SK-N-MC (cell line): ENCODE data around the gene DSCAML1.
"Not testable (repeated sequence)": the region's sequence is repeated elsewhere in the genome, so short reads cannot be mapped to it uniquely, and the experiment has no call there.

Source experiments
- DNase-seq: peaks from one replicate; pipeline ENCODE4 v3.0.0-alpha.2; 2011; ENCODE audit warnings: low read depth, low spot score
- H3K27ac ChIP-seq: fragments of 200-600 bp; sonication (generic); 2 replicates; pipeline ENCODE4 v1.5.1; 2016; ENCODE audit warnings: mixed run types
- H3K36me3 ChIP-seq: fragments of 200-600 bp; sonication (generic); 2 replicates; pipeline ENCODE4 v1.6.1; 2017; ENCODE audit warnings: antibody characterized with exemption, low read length, mixed read lengths; ENCODE audit not compliant: insufficient read depth
- H3K4me3 ChIP-seq: fragments of 200-600 bp; sonication (generic); 2 replicates; pipeline ENCODE4 v1.5.1; 2016
- H3K9ac ChIP-seq: fragments of 200-600 bp; sonication (generic); 2 replicates; pipeline ENCODE4 v1.8.0; 2017; ENCODE audit warnings: mixed run types, mixed read lengths; ENCODE audit not compliant: insufficient read length
- H3K9me3 ChIP-seq: fragments of 200-600 bp; sonication (generic); 2 replicates; pipeline ENCODE4 v1.6.1; 2017; ENCODE audit warnings: low read depth, mild to moderate bottlenecking, antibody characterized with exemption, low read length, moderate library complexity, mixed read lengths
- EZH2 ChIP-seq: fragments of 200-600 bp; sonication (generic); IDR thresholded peaks from one replicate; pipeline ENCODE4 v1.6.1; 2017; ENCODE audit warnings: antibody characterized with exemption
- FOXP2 ChIP-seq: optimal IDR thresholded peaks from 2 replicates; pipeline ENCODE3; 2011; ENCODE audit warnings: mild to moderate bottlenecking, moderate library complexity; ENCODE audit not compliant: insufficient read depth; ENCODE audit errors: extremely low read length, control extremely low read depth
- POLR2AphosphoS5 ChIP-seq: IDR thresholded peaks from 2 replicates; pipeline ENCODE4 v1.6.1; 2012; ENCODE audit warnings: mild to moderate bottlenecking, low read depth, low read length, borderline replicate concordance

DSCAML1 gene

DNA sequence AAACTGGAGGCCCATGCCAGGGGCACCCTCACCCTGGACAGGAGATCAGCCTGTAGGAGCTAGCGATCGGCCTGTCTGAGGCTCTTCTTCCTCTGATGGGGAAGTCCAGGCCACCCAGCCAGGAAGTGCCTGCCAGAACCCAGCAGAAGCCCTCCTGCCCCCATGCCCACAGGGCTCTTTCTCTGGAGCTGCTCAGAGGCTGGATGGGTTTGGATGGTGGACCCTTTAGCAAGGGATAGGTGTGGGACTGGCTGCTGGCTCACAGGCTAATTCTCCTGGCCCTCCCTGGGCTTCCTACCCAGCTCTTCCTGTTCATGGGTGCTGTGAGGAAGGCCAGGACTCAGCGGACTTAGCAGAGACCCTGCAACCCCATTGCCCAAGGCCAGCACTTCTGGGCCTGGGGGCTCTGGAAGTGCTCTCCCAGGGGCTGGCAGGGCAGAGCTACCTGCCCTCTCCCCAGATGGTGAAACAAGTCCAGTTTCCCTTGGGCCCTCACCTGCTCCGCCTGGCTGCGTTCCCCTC, 19.9 kb upstream of the DSCAML1 start:
- H3K9ac ChIP-seq, result peak overlapping the region; percentile 28
- no peak for TF ChIP-seq POLR2AphosphoS5
- TF ChIP-seq FOXP2, result no peak
- TF ChIP-seq EZH2, result no peak
- no peaks in the 10 kb centered on the region for H3K36me3 ChIP-seq
- DNase-seq, result no peak
- no peaks in the 10 kb centered on the region for H3K9me3 ChIP-seq
- peak overlapping the region; percentile 72 for H3K4me3 ChIP-seq
- H3K27ac ChIP-seq, result 0 out of 2 replicates have a peak overlapping the region, but pooled peaks have one; percentile 37

- Histone ChIP-seq H3K4me3 (peak overlapping the region; percentile 43), H3K36me3 (no peaks in the 10 kb centered on the region), H3K9me3 (no peaks in the 10 kb centered on the region), H3K27ac (0 out of 2 replicates have a peak overlapping the region, but pooled peaks have one; percentile 37), H3K9ac (peak overlapping the region; percentile 28)
- no peak for DNase-seq
- TF ChIP-seq FOXP2 (no peak), EZH2 (no peak), POLR2AphosphoS5 (no peak)
Observed at GRCh38 chr11:117816151-117816741, 19.2 kb upstream of the DSCAML1 start.

DNA sequence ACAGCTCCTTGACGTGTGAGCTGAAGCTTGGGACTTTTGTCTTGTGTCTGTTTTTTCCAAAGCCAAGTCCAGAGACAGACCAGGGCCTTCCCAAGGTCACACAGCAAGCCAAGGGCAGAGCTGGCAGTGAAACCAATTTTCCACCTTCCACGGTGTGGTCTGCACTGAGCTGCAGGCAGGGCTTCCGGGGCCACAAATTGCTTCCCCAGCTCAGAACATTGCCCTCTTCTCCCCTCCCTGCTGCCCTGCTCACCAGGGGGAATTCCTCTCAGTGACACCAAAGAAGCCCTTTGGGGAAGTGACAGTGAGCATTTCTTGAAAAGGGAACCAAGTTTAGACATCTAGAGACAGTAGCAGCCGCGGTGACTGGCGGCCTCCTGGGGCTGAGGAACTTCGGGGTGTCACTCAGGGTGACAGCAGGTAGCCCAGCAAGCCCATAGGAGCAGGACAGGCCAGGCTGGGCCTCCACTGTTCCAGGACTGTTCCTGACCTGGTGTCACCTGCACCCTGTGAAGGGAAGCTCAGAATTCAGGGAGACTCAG, 18.3 kb upstream of the DSCAML1 start:
- no peaks in the 10 kb centered on the region for H3K9me3 ChIP-seq
- no peaks in the 10 kb centered on the region for H3K36me3 ChIP-seq
- no peak overlapping the region for H3K27ac ChIP-seq
- no peak for DNase-seq
- H3K9ac ChIP-seq, result peak overlapping the region; percentile 28
- TF ChIP-seq POLR2AphosphoS5 (no peak), EZH2 (no peak), FOXP2 (no peak)
- H3K4me3 ChIP-seq, result peak overlapping the region; percentile 29

DNA sequence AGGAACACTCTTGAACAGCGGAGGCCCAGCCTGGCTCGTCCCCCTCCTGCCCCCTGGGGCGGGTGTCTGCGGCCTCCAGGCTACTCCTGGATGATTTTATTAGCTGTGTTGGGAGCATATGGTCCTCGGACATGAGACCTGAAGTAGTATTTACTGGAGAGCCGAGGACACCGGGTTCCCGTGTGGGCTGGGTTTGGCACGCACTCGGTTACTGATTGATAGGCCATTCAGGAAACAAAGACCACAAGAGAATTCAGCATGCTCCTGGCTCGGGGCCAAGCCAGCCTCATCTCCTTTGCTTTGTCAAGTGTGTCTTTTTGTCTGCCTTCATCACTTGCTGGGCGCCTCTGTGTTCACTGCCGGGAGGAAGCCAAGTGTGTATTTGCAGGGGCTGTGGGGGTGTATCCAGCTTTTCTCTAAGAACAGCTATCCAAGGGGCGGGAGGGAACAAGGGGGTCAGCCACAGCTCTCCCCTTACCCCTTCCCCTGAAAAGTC, 17.8 kb upstream of the DSCAML1 start:
- no peak overlapping the region for H3K27ac ChIP-seq
- no peaks in the 10 kb centered on the region for H3K9me3 ChIP-seq
- H3K4me3 ChIP-seq, result peak overlapping the region; percentile 29

GRCh38 chr11:117814204-117814765, 17.3 kb upstream of the DSCAML1 start:
- TF ChIP-seq EZH2 (no peak), POLR2AphosphoS5 (no peak), FOXP2 (no peak)
- no peak for DNase-seq
- Histone ChIP-seq H3K27ac (no peak overlapping the region), H3K36me3 (no peaks in the 10 kb centered on the region), H3K9me3 (no peaks in the 10 kb centered on the region), H3K9ac (no peak overlapping the region), H3K4me3 (no peak overlapping the region)

More for the DNA sequence above, 17.8 kb upstream of the DSCAML1 start:
- Histone ChIP-seq H3K9ac (peak overlapping the region; percentile 26), H3K36me3 (no peaks in the 10 kb centered on the region)
- TF ChIP-seq EZH2, result no peak
- no peak for TF ChIP-seq POLR2AphosphoS5
- TF ChIP-seq FOXP2, result no peak
- DNase-seq, result no peak

DNA sequence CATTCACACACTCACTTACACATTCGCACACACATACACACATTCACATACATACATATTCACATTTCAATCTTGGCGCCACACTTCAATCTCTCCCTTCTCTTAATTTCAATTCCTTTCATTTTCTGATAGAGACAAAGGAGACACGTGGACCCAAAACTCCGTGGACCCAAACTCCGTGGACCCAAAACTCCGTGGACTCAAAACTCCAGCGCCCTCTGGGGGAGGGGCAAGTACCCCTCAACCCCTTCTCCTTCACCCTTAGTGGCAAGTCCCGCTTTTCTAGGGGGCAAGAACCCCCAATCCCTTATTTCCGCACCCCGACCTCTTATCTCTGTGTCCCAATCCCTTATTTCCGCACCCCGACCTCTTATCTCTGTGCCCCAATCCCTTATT, 13.0 kb upstream of the DSCAML1 start:
- not testable (repeated sequence) for H3K4me3 ChIP-seq, H3K9me3 ChIP-seq, H3K36me3 ChIP-seq, DNase-seq, H3K27ac ChIP-seq, H3K9ac ChIP-seq

- TF ChIP-seq POLR2AphosphoS5, result no peak
- no peak for TF ChIP-seq EZH2
- TF ChIP-seq FOXP2, result no peak
- no peak overlapping the region for H3K9ac ChIP-seq
- no peak overlapping the region for H3K4me3 ChIP-seq
- DNase-seq, result no peak
- no peak overlapping the region for H3K27ac ChIP-seq
- H3K9me3 ChIP-seq, result no peaks in the 10 kb centered on the region
- no peaks in the 10 kb centered on the region for H3K36me3 ChIP-seq
Observed at GRCh38 chr11:117809236-117810055, 12.4 kb upstream of the DSCAML1 start.

GRCh38 chr11:117808784-117809183, 11.8 kb upstream of the DSCAML1 start:
- no peaks in the 10 kb centered on the region for H3K9me3 ChIP-seq
- no peak overlapping the region for H3K4me3 ChIP-seq
- no peak overlapping the region for H3K27ac ChIP-seq
- no peak for TF ChIP-seq POLR2AphosphoS5
- no peak for TF ChIP-seq EZH2
- TF ChIP-seq FOXP2, result no peak
- H3K36me3 ChIP-seq, result no peaks in the 10 kb centered on the region
- DNase-seq, result no peak
- no peak overlapping the region for H3K9ac ChIP-seq
